Cardiac fibroblast (primary cell): Measurements from ENCODE around the gene GRIK2.

Experiments
- DNase-seq, 2 donors: peaks; one replicate each; pipeline versions ENCODE4 v3.0.0 to v3.0.0-alpha.2; 2010; ENCODE audit warnings: low read depth in 2 of 2
- H3K4me3 ChIP-seq, 2 donors: replicated peaks in 1 of 2; 1 replicate in 1 of 2; 2 replicates in 1 of 2; pipeline ENCODE4 v1.5.1; 2011; ENCODE audit warnings: low read depth in 2 of 2, low read length in 2 of 2, mild to moderate bottlenecking in 2 of 2, moderate library complexity in 1 of 2
- TF ChIP-seq, protein P1 (sequence below): IDR thresholded peaks from one replicate; pipeline ENCODE4 v1.5.1; 2011; ENCODE audit warnings: low read depth, mild to moderate bottlenecking, low read length, inconsistent platforms

GRIK2 gene

DNA sequence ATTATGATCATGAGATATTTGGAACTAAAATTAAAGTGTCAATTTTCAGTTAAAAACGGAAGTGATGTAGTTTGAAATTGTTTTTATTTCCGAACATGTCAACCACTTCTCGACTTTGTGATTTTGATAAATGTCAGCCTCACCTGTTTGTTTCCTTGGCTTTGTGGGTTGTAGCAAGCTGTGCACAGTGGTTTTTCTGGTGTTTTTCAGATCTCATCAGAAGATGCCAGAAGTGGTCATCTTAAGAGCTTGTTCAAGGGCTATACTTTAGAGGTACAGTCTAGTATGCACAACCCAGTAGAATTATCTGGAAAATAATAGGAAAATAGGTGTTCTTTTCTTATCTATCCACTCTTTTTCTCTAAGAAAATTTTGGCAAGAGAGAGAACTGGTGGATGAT lies 134.0 kb downstream of the GRIK2 start:
- no peak overlapping the region for H3K4me3 ChIP-seq
- TF ChIP-seq, protein P1, sequence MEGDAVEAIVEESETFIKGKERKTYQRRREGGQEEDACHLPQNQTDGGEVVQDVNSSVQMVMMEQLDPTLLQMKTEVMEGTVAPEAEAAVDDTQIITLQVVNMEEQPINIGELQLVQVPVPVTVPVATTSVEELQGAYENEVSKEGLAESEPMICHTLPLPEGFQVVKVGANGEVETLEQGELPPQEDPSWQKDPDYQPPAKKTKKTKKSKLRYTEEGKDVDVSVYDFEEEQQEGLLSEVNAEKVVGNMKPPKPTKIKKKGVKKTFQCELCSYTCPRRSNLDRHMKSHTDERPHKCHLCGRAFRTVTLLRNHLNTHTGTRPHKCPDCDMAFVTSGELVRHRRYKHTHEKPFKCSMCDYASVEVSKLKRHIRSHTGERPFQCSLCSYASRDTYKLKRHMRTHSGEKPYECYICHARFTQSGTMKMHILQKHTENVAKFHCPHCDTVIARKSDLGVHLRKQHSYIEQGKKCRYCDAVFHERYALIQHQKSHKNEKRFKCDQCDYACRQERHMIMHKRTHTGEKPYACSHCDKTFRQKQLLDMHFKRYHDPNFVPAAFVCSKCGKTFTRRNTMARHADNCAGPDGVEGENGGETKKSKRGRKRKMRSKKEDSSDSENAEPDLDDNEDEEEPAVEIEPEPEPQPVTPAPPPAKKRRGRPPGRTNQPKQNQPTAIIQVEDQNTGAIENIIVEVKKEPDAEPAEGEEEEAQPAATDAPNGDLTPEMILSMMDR, result no peak
- no peak for DNase-seq

DNA sequence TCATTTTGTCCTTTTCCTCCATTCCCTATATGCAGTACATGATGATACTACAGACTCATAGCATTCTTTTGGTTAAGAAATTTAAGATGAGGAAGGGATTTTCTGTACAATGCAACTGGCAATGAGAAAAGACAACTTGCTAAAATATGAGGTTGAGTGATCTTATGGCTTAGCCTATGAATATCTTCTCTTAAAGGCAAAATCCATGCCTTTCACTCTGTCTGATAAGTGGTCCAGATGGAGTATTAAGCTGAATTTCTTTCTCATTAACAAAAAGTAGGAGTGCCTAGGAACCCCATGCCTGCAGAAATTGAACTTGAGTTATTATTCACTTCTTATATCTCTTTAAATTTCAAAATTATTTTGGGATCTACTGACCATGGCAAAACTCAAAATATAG lies 135.3 kb downstream of the GRIK2 start:
- TF ChIP-seq, protein P1, result no peak
- no peak for DNase-seq
- no peak overlapping the region for H3K4me3 ChIP-seq

DNA sequence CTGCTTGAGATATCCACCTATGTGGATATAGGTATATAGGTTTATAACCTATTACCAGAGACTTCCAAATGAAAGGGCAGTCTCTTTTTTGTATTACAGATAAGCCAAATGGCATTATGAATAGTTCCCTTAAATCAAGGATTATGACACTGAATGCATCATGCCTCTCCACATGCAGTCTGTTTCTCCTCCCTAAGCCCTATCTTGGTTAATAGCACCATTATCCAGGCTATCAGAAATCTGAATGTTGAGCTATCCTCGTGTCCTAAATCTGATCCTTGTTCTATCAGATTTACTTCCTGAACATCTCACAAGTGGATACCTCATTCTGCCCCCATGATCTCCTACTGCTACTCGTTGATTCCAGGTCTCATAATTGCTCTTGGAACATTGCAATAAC lies 138.0 kb downstream of the GRIK2 start:
- TF ChIP-seq, protein P1, result no peak
- no peak for DNase-seq
- H3K4me3 ChIP-seq, result no peak overlapping the region

DNA sequence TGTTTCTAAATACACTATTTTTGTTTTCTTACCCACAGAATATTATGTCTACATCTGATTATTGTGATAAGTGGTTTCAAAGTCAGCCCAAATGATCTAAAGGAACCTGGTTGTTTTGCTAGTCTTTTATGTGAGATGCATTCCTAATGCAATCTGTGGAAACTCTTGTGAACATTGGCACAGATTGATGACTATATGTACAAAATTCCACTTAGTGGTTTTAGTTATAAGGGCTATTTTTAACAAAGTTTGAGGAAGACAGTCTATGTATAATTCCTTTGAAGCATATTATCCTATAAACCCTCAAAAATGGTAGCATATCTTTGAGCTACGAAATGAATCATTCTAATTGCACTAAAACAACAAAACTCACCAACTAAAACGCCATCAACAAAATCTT lies 140.9 kb downstream of the GRIK2 start:
- H3K4me3 ChIP-seq, result no peak overlapping the region
- TF ChIP-seq, protein P1, result no peak
- DNase-seq, result peak; percentile 8 to 38

DNA sequence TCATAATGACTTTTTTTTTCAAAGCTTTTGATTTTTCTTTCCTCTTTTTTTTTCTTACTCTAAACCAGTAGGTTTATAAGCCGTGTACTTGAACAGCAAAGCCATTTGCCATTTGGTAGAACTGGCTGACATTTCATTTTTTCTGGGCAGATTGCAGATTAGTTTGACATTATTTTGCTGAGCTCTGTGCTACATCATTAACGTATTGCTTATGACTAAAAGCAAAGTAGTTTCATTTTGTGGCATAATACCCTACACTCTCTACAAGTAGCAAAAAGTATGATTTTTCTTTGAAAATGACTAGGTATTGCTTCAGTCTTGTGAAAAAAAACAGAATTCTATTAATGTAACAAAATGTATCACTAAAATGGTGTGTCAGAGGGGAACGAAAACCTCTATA lies 141.3 kb downstream of the GRIK2 start:
- TF ChIP-seq, protein P1, result no peak
- no peak overlapping the region for H3K4me3 ChIP-seq
- peak; percentile 3 to 5 for DNase-seq

DNA sequence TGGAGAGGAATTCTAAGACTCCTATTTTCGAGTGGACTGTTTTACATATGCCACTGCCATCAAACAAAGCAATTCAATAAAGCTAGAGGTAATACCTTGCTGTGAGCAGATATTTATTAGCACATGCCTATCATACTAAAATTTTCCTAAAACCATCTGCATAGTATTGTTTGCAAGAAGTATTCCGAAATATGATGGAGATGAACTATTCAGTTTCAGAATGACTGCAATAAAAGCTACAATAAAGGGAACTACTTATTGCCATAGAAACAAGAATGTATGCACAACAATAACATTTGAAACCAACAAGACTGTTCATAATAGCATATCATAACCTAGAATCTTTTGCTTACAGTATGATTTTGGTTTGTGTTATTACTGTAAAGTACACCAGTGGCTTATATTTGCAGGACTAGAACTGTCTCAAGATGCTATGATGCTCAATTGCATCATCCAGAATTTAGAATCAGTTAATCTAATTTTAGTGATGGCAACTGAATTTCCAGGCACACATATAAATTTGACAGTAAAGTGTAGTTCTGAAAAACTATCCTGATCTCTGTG lies 144.3 kb downstream of the GRIK2 start:
- peak in 1 of 2 donors; percentile 2 for DNase-seq
- TF ChIP-seq, protein P1, result no peak
- no peak overlapping the region for H3K4me3 ChIP-seq

DNA sequence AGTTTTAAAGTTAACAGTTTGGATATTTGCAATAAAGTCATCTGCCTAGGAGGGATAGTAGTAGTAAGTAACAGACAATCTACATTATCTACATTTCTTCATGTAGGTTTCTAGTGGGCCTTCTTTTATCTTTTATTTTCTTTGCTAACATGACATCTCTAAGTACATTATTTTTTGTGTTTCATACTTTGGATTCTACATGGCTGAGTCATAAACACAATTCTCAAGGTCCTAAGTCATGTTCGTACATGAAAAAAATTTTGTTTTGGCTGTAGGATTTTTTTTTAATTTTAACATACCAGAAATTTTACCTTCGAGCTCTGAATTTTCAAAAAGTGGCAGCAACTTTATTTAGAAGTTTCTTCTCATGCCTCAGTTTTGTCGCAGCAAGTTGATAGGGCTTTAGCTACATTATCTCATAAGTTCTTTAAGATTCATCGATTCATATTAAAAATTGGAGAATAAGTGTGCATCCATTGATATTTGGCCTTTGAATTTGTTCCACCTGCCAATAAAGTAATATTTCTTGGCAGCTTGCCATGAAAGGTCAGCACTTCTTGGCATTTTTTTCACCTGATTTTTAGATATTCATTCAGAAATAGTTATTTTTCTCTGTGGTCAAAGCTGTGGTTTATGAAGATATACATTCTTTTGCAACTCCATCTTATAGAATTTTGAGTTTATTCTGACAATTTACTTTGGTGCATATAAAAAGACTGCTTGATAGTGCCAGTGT lies 146.2 kb downstream of the GRIK2 start:
- H3K4me3 ChIP-seq, result no peak overlapping the region
- DNase-seq, result peak; percentile 61 to 83
- TF ChIP-seq, protein P1, result no peak
